Stimulated activated CD8-positive, alpha-beta memory T cell treated with anti-CD3 and anti-CD28 coated beads, Interleukin-15, amount 100 ng/mL, for 4 hours (primary cell): ENCODE measurements around the gene PRIM2.
"Not testable (repeated sequence)": the region's sequence is repeated elsewhere in the genome, so short reads cannot be mapped to it uniquely, and the experiment has no call there.

Experiments
- DNase-seq, 2 donors: peaks; one replicate each; pipeline ENCODE4 v3.0.0-alpha.2; 2020; ENCODE audit warnings: low read depth in 2 of 2

PRIM2 gene

DNA sequence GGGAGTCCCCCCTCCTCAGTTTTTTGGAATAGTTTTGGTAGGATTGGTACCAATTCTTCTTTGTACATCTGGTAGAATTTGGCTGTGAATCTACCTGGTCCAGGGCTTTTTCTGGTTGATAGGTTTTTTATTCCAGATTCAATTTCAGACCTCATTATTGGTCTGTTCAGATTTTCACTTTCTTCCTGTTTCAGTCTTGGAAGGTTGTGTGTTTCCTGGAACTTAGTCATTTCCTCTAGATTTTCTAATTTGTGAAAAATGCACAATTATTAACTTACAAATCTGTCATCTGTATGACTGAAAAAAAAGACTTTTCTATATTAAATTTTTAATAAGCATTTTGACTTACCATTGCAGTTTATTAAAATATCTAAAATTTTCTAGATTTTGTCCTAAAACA, 287.9 kb downstream of the PRIM2 start:
- not testable (repeated sequence) for DNase-seq

DNA sequence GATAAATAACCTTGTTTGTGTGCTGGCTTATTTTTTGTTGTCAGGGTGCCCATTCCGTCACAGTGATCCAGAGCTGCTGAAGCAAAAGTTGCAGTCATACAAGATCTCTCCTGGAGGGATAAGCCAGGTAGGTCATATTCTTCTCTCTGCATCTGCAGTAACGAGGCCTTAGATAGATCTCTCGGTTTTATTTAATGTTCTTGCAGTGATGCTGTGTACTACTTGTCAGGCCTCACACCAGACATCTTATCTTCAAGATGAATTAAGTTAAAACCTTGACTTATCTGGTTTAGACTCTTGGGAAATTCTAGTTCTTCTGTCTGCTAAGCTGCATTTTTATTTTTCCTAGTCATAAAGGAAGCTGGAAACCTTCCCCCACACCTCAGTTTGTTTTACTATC, 288.9 kb downstream of the PRIM2 start:
- DNase-seq = not testable (repeated sequence)

DNA sequence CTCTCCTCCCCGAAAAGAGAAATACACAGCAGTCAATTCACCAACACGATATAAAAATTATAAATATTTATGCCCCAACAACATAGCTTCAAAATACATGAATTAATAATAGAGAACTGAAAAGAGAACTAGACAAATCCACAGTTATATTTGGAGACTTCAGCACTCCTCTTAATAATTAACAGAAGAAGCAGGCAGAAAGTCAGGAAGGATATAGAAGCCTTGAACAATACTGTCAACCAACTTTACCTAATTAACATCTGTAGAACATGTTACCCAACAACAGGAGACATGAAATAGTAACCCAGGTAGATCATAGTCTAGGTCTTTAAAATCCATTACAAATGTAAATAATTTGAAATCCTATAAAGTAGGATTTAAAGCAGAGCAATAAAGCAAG, 293.2 kb downstream of the PRIM2 start:
- DNase-seq = not testable (repeated sequence)

DNA sequence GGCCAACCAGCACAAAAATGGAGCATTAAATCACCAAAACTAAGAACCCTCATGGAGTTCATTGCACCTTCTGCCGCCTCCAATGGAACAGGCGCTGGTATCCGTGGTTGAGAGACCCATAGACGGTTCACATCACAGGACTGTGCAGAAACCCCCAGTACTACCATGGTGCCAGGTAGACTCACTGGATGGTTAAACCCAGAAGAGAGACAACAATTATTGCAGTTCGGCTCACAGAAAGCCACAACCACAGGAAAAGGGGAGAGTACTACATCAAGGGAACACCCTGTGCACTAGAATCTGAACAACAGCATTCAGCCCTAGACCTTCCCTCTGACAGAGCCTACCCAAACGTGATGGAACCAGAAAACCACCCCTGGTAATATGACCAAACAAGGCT, 301.5 kb downstream of the PRIM2 start:
- DNase-seq = not testable (repeated sequence)

DNA sequence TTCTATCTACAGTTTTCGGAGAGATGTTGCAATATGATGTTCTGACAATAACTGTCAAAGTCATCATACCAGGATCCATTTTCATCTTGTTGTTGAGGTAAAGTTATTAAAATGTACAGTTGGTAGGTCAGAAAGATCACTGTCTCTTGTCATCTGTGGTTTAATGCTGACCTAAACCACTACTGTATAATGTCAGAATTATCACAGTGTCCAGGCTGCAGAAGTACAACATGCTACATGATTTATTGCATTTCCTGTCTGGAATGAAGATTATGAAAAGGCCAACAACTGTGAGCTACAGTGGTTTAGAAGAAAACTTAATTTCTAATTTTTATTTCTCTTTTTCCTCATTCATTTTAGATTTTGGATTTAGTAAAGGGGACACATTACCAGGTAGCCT, 314.3 kb downstream of the PRIM2 start:
- DNase-seq = not testable (repeated sequence)

DNA sequence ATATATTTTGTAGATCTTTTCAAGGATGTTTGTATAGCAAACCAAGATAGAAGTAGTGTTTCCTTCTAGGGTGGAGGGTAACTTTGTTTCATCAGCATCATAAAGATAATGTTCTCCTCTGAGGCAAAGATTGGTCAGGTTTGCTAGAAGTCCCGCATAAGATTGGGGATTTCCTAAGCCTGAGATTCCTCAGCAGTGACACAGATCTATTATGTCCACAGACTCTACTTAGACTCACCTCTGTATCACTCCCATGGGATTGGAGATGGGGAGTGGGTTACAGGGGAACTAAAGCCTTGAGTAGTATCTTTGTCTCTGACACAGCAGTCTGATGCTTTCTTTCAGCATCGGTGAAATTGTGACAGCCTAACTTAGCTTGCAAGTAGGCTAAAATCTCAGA, 341.1 kb downstream of the PRIM2 start:
- not testable (repeated sequence) for DNase-seq

DNA sequence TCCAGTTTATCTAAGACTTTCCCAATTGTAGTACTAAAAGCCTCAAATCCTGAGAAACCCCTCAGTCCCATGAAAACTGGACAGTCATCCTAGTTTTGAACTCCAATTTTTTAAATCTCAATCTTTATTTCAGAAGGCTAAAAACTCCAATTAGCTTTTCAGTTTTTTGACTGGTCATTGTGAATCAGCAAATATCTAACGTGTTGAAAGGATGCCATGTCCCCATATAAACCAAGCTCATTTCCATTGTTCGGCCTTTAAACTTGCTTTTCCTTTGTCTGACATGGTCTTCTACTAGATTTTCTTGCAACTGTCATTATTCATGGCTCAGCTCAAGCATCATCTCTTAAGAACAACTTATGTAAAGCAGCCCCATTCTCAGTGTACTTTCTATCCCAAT, 342.4 kb downstream of the PRIM2 start:
- DNase-seq = not testable (repeated sequence)

DNA sequence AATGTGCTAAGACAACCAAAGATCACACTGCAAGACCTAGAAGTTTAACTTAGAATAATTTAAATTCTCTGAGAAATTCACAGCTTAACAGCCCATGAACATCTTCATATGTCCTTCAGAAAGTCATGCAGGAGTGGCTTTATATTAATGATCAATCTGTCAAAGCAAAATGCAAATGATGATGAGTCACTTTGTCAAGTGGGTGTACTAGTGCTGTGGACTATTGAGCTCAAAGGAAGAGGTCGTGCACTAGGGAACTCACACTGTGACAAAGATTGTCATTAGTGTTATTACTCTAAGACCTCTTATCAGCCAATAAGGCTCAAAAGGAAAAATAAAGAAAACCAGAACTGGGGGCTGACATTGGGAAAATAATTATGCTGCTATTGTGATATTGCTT, 343.5 kb downstream of the PRIM2 start:
- DNase-seq = not testable (repeated sequence)

DNA sequence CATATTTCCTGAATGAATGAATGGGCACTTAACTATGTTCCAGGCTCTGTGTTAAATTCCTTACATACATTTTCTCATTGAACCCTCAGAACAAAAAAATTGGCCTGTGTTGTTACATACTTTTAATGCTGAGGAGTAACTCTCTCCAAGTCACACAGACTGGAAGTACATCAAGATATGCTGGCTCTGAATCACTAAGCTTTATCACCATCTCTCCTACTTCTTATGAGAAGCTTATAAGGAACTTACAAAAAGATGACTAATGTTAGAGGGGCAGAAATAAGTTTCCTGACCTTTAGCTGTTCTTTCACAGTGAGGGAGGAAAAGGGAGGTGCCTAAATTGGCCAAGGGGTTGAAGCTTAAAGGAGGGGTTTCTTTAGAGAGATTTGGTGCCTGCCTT, 350.7 kb downstream of the PRIM2 start:
- DNase-seq = not testable (repeated sequence)

DNA sequence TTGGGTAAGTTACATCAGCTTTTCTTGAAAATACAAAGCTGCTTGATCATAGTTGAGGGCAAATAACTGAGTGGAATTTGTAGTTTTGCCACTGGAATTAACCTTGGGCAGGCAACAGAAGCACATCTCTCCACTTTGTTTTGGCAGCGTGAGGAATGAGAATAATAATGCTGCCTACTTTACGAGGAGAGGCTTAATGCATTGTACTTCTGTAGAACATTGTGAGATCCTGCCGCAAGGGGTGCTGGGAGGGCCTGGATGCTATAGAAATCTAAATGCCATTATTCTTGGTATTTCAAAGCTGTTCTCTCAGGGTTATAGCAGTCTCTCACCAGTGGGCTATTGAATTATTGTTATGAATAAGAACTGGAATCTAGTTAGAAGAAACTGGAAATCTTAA, 353.8 kb downstream of the PRIM2 start:
- DNase-seq = not testable (repeated sequence)

DNA sequence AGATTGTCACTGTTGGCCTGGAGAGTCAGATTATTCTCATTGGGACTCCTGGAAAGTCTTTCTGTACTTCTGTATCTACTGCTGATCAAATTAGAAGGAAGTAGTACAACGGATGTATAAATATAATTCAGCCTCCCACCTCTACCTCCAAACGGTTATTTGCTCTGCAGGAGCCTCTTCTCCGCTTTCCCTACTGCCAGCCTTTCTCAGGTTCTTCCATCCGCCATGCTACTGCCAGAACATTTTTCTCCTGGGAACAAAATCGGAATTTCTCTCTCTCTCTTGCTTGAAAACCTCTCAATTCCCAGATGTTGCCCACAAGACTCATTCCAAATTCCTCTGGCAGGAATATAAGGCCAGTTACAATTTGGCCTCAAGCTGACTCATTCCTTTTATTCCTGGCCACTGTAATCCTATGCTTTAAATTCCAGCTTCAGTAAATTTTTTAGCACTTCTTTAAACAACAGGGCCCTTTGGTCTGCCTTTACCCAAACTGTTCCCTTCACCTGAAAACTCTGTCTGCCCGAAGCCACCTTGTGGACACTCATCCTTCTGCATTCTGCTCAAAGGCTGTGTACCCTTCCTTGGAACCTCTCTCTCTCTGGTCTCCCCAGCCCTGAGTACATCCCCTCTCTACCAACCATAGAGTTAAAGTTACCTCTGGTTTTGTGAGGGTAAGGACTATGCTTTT, 354.7 kb downstream of the PRIM2 start:
- DNase-seq = not testable (repeated sequence)

DNA sequence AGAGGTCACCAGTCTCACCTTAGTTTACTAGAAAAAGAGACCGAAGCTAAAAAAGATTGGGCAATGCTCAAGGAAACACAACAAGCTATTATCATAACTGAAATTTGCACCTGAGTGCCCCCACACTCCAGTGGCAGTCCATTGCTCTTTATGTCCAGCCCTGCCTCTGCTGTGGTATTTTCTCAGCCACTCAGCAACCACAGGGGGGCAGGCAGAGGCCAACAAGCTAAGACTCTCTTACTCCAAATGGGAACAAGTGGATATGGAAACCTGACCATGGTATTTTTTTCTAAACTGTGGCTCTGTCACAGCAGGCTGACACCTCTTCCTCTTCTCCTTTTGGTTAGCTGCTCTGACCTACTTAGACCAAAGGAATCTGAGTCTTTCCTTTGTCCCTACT, 355.9 kb downstream of the PRIM2 start:
- not testable (repeated sequence) for DNase-seq

DNA sequence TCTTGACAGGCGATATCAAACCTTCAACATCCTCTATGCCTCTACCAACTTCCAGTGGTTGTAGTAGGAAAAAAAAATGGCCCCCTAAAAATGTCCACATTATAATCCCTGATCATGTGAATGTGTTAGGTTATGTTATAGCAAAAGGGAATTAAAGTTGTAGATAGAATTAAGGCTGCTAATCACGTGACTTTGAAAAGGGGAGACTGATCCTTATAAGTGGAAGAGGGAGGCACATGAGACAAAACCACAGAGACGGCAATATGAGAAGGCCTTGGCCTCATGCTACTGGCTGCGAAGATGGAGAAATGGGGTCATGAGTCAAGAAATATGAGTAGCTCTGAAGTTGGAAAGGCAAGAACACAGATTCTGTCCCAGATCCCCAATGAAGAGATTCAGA, 358.0 kb downstream of the PRIM2 start:
- not testable (repeated sequence) for DNase-seq

DNA sequence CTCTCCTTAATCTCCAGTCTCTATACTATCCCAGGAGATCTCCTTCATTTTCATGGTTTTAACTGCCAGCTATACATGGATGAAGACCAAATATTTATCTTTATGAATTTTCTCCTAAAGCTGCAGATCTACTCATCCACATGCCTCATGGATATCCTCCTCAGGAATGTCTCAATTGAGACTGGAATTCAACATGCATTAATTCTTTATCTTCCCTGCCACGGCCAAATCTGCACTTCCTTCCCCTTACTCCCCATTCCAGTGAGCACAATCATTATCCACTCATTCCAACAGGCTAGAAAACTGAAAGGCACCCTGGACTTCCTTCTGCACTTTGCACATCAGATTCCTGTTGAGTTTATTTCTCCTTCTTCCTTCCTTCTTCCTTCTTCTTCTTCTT, 379.0 kb downstream of the PRIM2 start:
- not testable (repeated sequence) for DNase-seq
